CD4-positive, alpha-beta T cell treated with Interleukin-6 for 4 hours (primary cell): ENCODE measurements around the gene VPS18.

Experiments used
- DNase-seq: peaks from one replicate; pipeline ENCODE4 v3.0.0-alpha.2; 2020; ENCODE audit warnings: mixed read lengths

The VPS18 gene

GRCh38 chr15:40925495-40925862, 31.2 kb downstream of the VPS18 start:
- no peak for DNase-seq

DNA sequence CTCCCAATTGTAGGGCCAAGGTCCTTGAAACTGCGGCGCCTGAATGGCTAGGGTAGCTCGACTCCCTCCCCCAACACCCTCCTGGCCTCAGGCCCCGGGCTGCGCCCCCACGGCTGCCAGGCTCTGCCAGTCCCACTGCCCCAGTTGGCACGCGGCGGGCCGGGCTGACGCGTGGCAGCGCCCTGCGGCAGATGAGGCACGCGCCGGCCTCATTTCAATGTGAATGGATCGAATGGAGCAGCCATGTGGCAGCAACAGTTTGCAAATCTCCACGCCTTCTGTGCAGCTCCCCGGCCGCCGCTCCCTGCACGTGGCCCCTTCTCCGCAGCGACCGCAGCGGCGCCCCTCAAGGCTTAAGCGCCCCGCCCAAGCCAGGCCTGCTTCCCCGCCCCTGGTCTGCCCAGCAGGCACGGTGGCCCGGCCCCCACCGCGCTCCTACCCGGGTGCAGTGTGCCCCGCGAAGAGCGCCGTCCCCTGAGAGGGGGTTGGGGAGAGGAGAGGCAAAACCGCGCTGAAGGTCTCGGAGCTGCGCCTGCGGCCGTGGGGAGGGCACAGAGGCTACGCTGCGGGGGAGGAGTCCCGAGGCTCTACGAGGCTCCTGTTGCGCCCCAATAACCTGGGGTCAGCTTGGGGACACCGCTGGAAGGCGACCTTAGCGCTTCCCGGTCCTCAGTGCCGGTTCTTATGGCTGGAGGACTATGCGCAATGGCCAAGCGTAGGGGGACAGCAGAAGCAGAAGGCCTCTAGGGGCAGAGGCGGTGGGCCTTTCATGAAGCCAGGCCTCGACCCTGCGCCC, 31.8 kb downstream of the VPS18 start:
- peak; percentile 17 for DNase-seq

DNA sequence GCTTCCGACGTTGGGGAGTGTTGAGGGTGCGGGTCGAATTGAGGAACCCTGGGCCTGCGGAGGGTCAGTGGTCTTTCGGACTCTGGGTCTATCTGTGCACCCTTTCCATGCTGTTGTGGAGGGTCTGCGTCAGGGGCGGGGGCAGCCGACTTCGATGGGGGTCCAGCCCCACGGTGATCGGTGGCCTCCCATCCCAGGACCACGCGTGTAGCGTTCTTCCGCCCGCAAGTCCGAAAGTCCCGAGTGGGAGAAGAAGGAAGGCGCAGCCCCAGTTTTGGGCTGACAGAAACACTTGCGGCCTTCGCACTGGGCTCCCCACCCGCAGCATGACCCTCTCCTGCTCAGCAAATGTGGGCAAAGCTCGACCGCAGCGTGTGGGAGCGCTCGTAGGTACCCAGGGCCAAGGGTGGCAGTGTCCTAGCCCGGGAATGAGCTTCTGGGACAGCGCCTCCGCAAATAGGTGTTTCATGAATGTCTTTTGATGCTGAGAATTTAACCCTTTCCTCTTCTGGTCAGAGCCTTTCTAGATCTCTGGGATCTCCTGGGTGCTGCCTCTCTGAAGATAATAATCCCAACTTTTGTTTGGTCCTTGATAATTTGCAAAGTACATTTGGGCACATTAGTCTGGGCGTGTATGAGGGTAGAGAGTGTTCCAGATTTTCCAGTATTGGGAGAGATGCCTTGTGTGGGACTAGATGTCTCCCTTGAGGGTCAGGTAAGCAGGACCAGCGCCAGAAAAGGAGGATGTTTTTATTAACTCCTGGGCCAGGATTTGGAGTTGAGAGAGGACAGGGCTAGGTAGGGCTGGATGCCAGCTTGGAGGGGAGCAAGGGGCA, 32.6 kb downstream of the VPS18 start:
- DNase-seq: no peak

GRCh38 chr15:40927495-40927872, 33.2 kb downstream of the VPS18 start:
- no peak for DNase-seq

DNA sequence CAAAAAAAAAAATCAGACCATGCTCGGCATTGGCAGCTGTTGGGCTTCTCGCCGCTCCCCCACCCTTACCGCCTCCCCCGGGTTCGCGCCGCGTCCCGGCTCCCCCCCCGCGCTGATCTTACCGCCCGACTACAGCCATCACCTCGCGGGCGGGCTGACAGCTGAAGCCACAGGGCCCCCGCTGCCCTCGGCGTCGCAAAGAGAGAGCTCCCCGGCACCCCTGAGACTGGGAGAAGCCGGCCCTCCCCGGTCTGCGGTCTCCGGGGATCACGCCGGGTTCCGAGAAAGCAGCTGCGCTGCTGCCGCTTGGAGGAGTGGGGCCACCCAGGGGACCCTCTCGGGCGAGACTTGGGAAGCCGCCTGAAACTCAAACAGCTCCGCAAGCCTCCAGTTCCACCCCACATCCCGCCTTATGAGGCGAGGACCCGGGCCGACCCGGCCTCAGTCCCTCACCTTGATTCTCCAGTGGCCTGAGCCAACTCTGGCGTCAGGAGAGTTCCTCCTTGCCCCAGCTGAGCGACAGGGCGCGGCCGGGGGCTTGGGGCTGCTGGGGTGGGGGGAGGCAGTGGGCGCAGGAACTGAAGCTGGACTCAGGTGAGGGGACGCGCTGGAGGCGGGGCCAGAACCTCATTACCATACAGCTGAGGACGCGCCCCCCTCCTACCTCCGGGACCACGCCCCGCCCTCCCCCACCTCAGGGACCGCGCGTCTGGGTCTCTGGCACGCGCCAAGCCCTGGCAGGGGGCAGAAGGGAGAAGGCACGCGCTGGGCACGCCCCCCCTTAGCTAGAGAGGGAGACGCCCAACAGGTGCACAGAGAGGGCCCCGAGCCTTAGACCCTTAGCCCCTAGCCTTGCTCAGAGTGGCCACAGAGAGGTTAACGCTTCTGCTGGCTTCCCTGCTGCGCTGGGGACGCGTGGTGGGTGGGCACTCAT, 33.9 kb downstream of the VPS18 start:
- DNase-seq: peak; percentile 43

DNA sequence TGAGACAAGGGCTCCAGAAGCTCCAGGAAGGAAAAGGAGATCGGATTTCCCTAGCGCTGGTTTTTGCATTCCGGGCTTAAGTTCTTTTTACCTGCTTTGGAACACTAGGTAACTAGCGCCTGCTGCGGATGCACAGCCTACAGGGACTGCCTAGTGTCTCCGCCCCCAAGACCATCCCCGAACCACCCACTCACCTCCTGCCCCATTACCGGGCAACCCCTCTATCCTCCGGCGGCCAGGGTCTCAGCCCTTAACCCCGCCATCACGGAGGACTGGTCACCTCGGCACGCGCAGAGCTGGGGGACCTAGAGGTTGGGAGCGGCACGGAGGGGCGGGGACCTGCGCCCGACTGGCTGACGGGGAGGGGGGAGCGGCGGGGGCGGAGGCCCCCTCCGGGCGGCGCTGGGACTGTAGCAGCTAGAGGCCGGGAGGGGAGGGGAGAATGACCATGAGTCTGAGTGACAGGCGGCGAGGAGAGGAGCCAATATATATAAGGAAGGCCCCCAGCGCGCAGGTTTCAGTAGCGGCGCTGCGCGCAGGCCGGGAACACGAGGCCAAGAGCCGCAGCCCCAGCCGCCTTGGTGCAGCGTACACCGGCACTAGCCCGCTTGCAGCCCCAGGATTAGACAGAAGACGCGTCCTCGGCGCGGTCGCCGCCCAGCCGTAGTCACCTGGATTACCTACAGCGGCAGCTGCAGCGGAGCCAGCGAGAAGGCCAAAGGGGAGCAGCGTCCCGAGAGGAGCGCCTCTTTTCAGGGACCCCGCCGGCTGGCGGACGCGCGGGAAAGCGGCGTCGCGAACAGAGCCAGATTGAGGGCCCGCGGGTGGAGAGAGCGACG, 34.8 kb downstream of the VPS18 start, which contains the start of gene DLL4:
TSS of gene DLL4 (plus strand) at position 520 of the 839 bp plus-strand sequence. CDS start 329 bp downstream, outside the sequence.
- DNase-seq: peak; percentile 51

DNA sequence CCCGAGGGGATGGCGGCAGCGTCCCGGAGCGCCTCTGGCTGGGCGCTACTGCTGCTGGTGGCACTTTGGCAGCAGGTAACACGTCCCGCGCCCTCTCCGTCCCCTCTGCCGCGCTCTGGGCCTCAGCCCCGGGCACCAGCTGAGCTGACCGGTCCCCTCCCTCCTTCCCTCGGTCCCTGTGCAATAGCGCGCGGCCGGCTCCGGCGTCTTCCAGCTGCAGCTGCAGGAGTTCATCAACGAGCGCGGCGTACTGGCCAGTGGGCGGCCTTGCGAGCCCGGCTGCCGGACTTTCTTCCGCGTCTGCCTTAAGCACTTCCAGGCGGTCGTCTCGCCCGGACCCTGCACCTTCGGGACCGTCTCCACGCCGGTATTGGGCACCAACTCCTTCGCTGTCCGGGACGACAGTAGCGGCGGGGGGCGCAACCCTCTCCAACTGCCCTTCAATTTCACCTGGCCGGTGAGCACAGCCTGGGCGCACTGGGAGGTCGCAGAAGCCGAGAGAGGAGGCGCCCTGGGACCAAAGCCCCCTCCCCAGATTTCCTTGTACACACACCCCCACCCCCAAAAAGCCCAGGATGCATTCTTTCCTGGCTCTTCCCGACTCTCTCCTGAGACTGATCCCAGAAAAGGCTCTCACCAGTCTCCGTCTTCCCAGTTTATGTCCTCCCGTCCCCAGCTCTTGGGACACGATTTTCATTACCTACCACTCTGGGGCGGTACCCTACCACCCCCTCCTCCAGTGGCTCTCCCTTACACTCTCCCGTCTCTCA, 35.6 kb downstream of the VPS18 start:
- no peak for DNase-seq

- peak; percentile 65 for DNase-seq
These were observed 36.4 kb downstream of the VPS18 start for GRCh38 chr15:40930430-40931299.

DNA sequence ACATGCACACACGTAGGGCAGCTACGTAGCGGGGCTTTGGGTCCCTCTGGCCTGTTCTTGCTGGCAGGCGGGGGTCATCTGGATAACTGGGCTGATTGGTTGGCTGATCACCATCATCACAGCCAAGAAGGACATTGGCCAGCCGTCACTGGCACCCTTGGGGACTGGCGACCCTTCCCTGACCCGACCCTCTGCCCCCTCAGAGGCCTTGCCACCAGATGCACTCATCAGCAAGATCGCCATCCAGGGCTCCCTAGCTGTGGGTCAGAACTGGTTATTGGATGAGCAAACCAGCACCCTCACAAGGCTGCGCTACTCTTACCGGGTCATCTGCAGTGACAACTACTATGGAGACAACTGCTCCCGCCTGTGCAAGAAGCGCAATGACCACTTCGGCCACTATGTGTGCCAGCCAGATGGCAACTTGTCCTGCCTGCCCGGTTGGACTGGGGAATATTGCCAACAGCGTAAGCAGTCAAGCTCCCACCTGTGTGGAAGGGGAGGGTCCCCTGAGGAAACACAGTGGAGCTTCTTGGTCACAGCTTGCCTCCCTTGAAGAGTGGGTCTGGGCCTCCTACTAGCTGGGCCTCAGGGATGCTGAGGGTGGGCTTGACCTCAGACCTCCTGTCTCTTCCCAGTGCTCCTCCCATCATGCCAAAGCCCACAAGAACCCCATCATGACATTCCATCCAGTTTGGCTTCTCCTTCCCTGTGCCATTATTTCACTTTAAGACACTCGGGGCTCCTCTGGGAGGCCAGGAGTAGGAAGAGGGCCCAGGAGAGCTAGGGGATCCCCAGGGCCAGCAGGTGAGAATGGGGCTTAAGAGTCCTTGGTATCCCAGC, 37.3 kb downstream of the VPS18 start:
- no peak for DNase-seq

DNA sequence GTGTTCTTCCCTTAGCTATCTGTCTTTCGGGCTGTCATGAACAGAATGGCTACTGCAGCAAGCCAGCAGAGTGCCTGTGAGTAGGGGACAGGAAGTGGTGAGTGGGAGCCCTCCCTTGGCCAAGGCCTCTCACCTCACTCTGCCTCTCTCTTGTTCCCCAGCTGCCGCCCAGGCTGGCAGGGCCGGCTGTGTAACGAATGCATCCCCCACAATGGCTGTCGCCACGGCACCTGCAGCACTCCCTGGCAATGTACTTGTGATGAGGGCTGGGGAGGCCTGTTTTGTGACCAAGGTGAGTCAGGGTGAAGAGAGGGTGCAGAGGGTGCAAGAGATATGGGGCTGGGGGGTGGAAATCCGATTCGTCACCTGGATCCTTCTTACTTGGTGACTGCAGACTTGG, 37.9 kb downstream of the VPS18 start:
- DNase-seq: no peak

DNA sequence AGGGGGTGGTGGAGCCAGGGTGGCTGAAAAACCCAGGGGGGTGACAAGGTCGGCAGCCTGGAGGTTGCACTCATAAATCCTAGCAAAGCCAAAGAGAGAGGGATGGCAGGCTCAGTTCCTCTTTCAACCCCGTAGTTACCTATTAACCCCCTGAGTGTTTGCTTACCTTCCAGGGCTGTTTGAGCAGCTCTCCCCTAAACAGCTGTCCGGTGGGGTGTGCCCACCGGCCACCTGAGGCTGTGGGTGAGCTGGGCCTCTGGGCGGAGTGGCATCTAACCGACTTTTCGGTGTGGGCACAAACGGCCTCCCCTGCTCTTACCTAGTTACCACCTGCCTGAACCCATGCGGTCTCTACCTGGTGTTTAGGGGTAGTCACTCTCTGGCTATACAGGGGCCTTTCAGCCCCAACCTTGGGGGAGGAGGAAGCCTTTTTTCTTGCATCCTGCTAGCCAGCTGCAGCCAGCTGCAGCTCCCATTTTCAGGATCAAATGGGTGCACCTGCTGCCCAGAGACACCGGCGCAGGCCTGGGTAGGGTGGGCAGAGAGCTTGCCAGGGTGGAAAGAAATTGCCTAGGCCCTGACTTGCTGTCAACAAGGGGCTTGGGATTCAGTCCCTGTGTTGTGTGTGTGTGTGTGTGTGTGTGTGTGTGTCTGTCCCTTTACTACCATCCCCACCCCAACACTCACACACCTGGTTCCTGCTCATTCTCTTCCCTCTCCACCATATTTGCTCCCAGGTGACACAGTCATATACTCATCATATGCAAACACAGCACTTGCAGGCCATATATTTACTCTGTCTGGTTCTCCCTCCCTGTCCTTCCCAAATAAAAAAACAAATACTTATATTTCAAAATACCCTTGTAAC, 38.6 kb downstream of the VPS18 start:
- no peak for DNase-seq

GRCh38 chr15:40933517-40933902, 39.3 kb downstream of the VPS18 start:
- DNase-seq: no peak

DNA sequence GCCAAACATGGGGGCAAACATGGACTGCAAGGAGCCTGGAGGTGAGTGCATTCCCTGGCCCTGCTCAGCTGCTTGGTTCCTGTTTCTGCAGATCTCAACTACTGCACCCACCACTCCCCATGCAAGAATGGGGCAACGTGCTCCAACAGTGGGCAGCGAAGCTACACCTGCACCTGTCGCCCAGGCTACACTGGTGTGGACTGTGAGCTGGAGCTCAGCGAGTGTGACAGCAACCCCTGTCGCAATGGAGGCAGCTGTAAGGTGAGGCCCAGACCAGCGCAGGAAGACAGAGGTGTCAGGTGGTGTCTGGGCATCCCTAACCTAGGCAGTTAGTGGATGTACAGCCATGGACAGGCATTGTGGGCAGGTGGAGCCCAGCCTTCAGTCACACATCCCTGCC, 40.2 kb downstream of the VPS18 start:
- no peak for DNase-seq

DNA sequence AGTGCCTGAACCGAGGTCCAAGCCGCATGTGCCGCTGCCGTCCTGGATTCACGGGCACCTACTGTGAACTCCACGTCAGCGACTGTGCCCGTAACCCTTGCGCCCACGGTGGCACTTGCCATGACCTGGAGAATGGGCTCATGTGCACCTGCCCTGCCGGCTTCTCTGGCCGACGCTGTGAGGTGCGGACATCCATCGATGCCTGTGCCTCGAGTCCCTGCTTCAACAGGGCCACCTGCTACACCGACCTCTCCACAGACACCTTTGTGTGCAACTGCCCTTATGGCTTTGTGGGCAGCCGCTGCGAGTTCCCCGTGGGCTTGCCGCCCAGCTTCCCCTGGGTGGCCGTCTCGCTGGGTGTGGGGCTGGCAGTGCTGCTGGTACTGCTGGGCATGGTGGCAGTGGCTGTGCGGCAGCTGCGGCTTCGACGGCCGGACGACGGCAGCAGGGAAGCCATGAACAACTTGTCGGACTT, 42.0 kb downstream of the VPS18 start:
- DNase-seq: no peak

- no peak for DNase-seq
These were observed 42.7 kb downstream of the VPS18 start for GRCh38 chr15:40936709-40937666.

GRCh38 chr15:40937762-40938535, 43.7 kb downstream of the VPS18 start:
- peak; percentile 26 for DNase-seq
